ENCODE data around the gene PGS1.

PGS1 gene

GRCh38 chr17:78380370-78380769, 1.9 kb downstream of the PGS1 start:
- no peak for ATAC-seq

GRCh38 chr17:78381601-78382232, 3.3 kb downstream of the PGS1 start:
- Mint-ChIP-seq H3K27ac (peak overlapping the region; percentile 97), H3K36me3 (ENCODE audit: low read depth) (peaks cover 34% of the 10 kb centered on the region)
- DNase-seq: peak; percentile 32

More at GRCh38 chr17:78380370-78380769, 1.9 kb downstream of the PGS1 start:
- Mint-ChIP-seq H3K27ac (peak overlapping the region; percentile 97), H3K4me3 (peak overlapping the region; percentile 97), H3K27me3 (no peaks in the 10 kb centered on the region), H3K36me3 (ENCODE audit: low read depth) (peaks cover 31% of the 10 kb centered on the region), H3K9me3 (no peaks in the 10 kb centered on the region), H3K4me1 (peaks cover 81% of the 10 kb centered on the region)
- DNase-seq: no peak

GRCh38 chr17:78383725-78384471, 5.4 kb downstream of the PGS1 start:
- H3K27ac Mint-ChIP-seq: peak overlapping the region; percentile 97
- DNase-seq (peak; percentile 62), ATAC-seq (peak; percentile 48)
- no peaks in the 10 kb centered on the region for H3K9me3 Mint-ChIP-seq
- H3K27me3 Mint-ChIP-seq: no peaks in the 10 kb centered on the region
- H3K36me3 Mint-ChIP-seq (ENCODE audit: low read depth): peaks cover 44% of the 10 kb centered on the region
- peaks cover 95% of the 10 kb centered on the region for H3K4me1 Mint-ChIP-seq
- H3K4me3 Mint-ChIP-seq: peak overlapping the region; percentile 71

More at GRCh38 chr17:78381601-78382232, 3.3 kb downstream of the PGS1 start:
- no peaks in the 10 kb centered on the region for H3K27me3 Mint-ChIP-seq
- peak; percentile 35 for ATAC-seq
- peaks cover 84% of the 10 kb centered on the region for H3K4me1 Mint-ChIP-seq
- no peaks in the 10 kb centered on the region for H3K9me3 Mint-ChIP-seq
- H3K4me3 Mint-ChIP-seq: peak overlapping the region; percentile 97

GRCh38 chr17:78384479-78385175, 6.2 kb downstream of the PGS1 start:
- ATAC-seq (no peak), DNase-seq (no peak)
- peak overlapping the region; percentile 97 for H3K27ac Mint-ChIP-seq
- H3K9me3 Mint-ChIP-seq: no peaks in the 10 kb centered on the region
- H3K27me3 Mint-ChIP-seq: no peaks in the 10 kb centered on the region
- H3K4me1 Mint-ChIP-seq: peaks cover 98% of the 10 kb centered on the region
- peak overlapping the region; percentile 71 for H3K4me3 Mint-ChIP-seq
- H3K36me3 Mint-ChIP-seq (ENCODE audit: low read depth): peaks cover 40% of the 10 kb centered on the region

GRCh38 chr17:78387977-78388941, 9.8 kb downstream of the PGS1 start:
- Mint-ChIP-seq H3K27me3 (no peaks in the 10 kb centered on the region), H3K9me3 (no peaks in the 10 kb centered on the region), H3K4me3 (peak overlapping the region; percentile 57), H3K36me3 (ENCODE audit: low read depth) (peaks cover 37% of the 10 kb centered on the region), H3K27ac (peak overlapping the region; percentile 97), H3K4me1 (peaks cover 90% of the 10 kb centered on the region)
- ATAC-seq (no peak), DNase-seq (no peak)

- Mint-ChIP-seq H3K4me3 (no peak overlapping the region), H3K27me3 (no peaks in the 10 kb centered on the region), H3K9me3 (no peaks in the 10 kb centered on the region), H3K27ac (peak overlapping the region; percentile 69), H3K4me1 (peaks cover 70% of the 10 kb centered on the region), H3K36me3 (ENCODE audit: low read depth) (peaks cover 37% of the 10 kb centered on the region)
- DNase-seq (no peak), ATAC-seq (no peak)
These were observed 12.0 kb downstream of the PGS1 start for GRCh38 chr17:78390241-78391050.

GRCh38 chr17:78391051-78391431, 12.6 kb downstream of the PGS1 start:
- Mint-ChIP-seq H3K9me3 (no peaks in the 10 kb centered on the region), H3K27ac (peak overlapping the region; percentile 69), H3K27me3 (no peaks in the 10 kb centered on the region), H3K4me3 (no peak overlapping the region), H3K36me3 (ENCODE audit: low read depth) (peaks cover 39% of the 10 kb centered on the region), H3K4me1 (peaks cover 64% of the 10 kb centered on the region)
- ATAC-seq (no peak), DNase-seq (no peak)

- Mint-ChIP-seq H3K36me3 (ENCODE audit: low read depth) (peaks cover 40% of the 10 kb centered on the region), H3K27me3 (no peaks in the 10 kb centered on the region), H3K4me1 (peaks cover 56% of the 10 kb centered on the region), H3K27ac (no peak overlapping the region), H3K4me3 (no peak overlapping the region), H3K9me3 (no peaks in the 10 kb centered on the region)
- no peak for ATAC-seq
- DNase-seq: no peak
These were observed 13.4 kb downstream of the PGS1 start for GRCh38 chr17:78391843-78392242.

GRCh38 chr17:78392295-78392694, 13.8 kb downstream of the PGS1 start:
- no peak overlapping the region for H3K27ac Mint-ChIP-seq
- no peaks in the 10 kb centered on the region for H3K27me3 Mint-ChIP-seq
- ATAC-seq (no peak), DNase-seq (no peak)
- peaks cover 39% of the 10 kb centered on the region for H3K36me3 Mint-ChIP-seq (ENCODE audit: low read depth)
- H3K4me3 Mint-ChIP-seq: no peak overlapping the region
- no peaks in the 10 kb centered on the region for H3K9me3 Mint-ChIP-seq
- peaks cover 52% of the 10 kb centered on the region for H3K4me1 Mint-ChIP-seq

GRCh38 chr17:78393575-78393974, 15.1 kb downstream of the PGS1 start:
- ATAC-seq (no peak), DNase-seq (no peak)
- Mint-ChIP-seq H3K36me3 (ENCODE audit: low read depth) (peaks cover 42% of the 10 kb centered on the region), H3K4me3 (no peak overlapping the region), H3K4me1 (peaks cover 39% of the 10 kb centered on the region), H3K27ac (no peak overlapping the region), H3K9me3 (no peaks in the 10 kb centered on the region), H3K27me3 (no peaks in the 10 kb centered on the region)

GRCh38 chr17:78394209-78394608, 15.8 kb downstream of the PGS1 start:
- no peak overlapping the region for H3K4me3 Mint-ChIP-seq
- no peaks in the 10 kb centered on the region for H3K27me3 Mint-ChIP-seq
- H3K9me3 Mint-ChIP-seq: no peaks in the 10 kb centered on the region
- ATAC-seq: no peak
- peaks cover 33% of the 10 kb centered on the region for H3K4me1 Mint-ChIP-seq
- DNase-seq: no peak
- H3K36me3 Mint-ChIP-seq (ENCODE audit: low read depth): peaks cover 45% of the 10 kb centered on the region
- no peak overlapping the region for H3K27ac Mint-ChIP-seq

- no peak for ATAC-seq
- Mint-ChIP-seq H3K4me3 (no peak overlapping the region), H3K27ac (peak overlapping the region; percentile 15), H3K4me1 (peaks cover 23% of the 10 kb centered on the region), H3K9me3 (no peaks in the 10 kb centered on the region), H3K27me3 (no peaks in the 10 kb centered on the region), H3K36me3 (ENCODE audit: low read depth) (peaks cover 48% of the 10 kb centered on the region)
- no peak for DNase-seq
These were observed 16.7 kb downstream of the PGS1 start for GRCh38 chr17:78395155-78395554.
